H1 (cell line): Measurements from ENCODE around the gene ADRM1. TPM values are rescaled to one million over a fixed set of nuclear protein-coding genes. Genes with fewer than 3 reads are reported as not detected.

Source experiments
- CHD2 ChIP-seq: IDR thresholded peaks from 2 replicates; pipeline ENCODE4 v1.6.1; 2012; ENCODE audit warnings: low read length, improper control_type of control experiment
- CHD7 ChIP-seq: fragments of 300-600 bp; sonication (generic); IDR thresholded peaks from 2 replicates; pipeline ENCODE4 v1.7.1; 2012; ENCODE audit warnings: low read length, moderate library complexity, mild to moderate bottlenecking, inconsistent platforms; ENCODE audit not compliant: insufficient replicate concordance
- HDAC2 ChIP-seq, 2 experiments: fragments of 300-600 bp in 1 of 2; sonication (generic) in 1 of 2; IDR thresholded peaks; 2 replicates each; pipeline ENCODE4 v1.6.1; 2011 to 2012; ENCODE audit warnings: low read depth in 2 of 2, low read length in 2 of 2, mild to moderate bottlenecking in 2 of 2, moderate library complexity in 2 of 2, borderline replicate concordance in 1 of 2, inconsistent platforms in 1 of 2
- NANOG ChIP-seq: IDR thresholded peaks from 2 replicates; pipeline ENCODE4 v1.6.1; 2011; ENCODE audit warnings: low read length, low read depth, mild to moderate bottlenecking, inconsistent platforms; ENCODE audit not compliant: insufficient read depth, poor library complexity, severe bottlenecking
- TAF1 ChIP-seq: IDR thresholded peaks from 2 replicates; pipeline ENCODE4 v1.6.1; 2011; ENCODE audit warnings: mild to moderate bottlenecking, low read depth, low read length
- TAF7 ChIP-seq: optimal IDR thresholded peaks from 2 replicates; pipeline ENCODE3; 2011; ENCODE audit warnings: low read depth, mild to moderate bottlenecking, inconsistent platforms, low read length, moderate library complexity, borderline replicate concordance
- polyA plus RNA-seq, 7 experiments: library from polyadenylated mRNA; depleted of rRNA in 3 of 7; stranded (reverse) in 5 of 7; unstranded in 2 of 7; fragments of >200 nt in 5 of 7; fragments of 200-250 nt in 2 of 7; gene quantifications; 1 replicate in 5 of 7; 2 replicates in 1 of 7; 4 replicates in 1 of 7; pipeline versions ENCODE4 v1.2.1 to v1.2.3, GENCODE V29; 2011 to 2013; ENCODE audit warnings: missing spikeins in 2 of 7, mixed read lengths in 2 of 7
- total RNA-seq: library from RNA; stranded (reverse); fragmentation: NEBNext Ultra II Directional; extraction: Animal tissue kit (Norgen Biotek cat#: 25700); gene quantifications from 2 replicates; pipeline ENCODE4 v1.2.1, GENCODE V29; 2021

Gene ADRM1
- total and polyA plus RNA-seq, 2 of the 8 experiments (the other 6 are each of a cell fraction or from before 2014, with no cell fraction given) = 126 to 214 TPM

- TF ChIP-seq CHD7 (no peak), TAF7 (no peak), TAF1 (no peak), CHD2 (no peak), NANOG (no peak), HDAC2 (IDR thresholded peaks at IDR 0.05; ENCODE audit: borderline replicate concordance in 1 of 2, low read depth in 2 of 2, low read length in 2 of 2) (no peak)
These were observed 32.9 kb upstream of the ADRM1 start (continued) for GRCh38 chr20:62269871-62270270.
